ENCODE measurements around the gene TSSC4. TPM values are rescaled to one million over a fixed set of nuclear protein-coding genes. Genes with fewer than 3 reads are reported as not detected.
A peak's percentile ranks its signal among the peaks of the same experiment; 100 is the strongest.

The TSSC4 gene
- total RNA-seq, 1 experiment from 2014 or later, result 47.1 TPM

GRCh38 chr11:2399488-2400068 is 972 bp upstream of the TSSC4 start:
- CTCF ChIA-PET, result interaction anchor here (1.6 to 5.0 kb wide), 3 partner anchors 21 to 94 kb away, joined by 4 to 42 read pairs (median 20); no protein-coding TSS in a partner anchor
- intact Hi-C loops (cut with micrococcal nuclease), result loop anchor here (1.0 to 5.0 kb wide), 5 partner anchors 20 to 534 kb away; no protein-coding TSS in a partner anchor
- TF ChIP-seq, protein P1, sequence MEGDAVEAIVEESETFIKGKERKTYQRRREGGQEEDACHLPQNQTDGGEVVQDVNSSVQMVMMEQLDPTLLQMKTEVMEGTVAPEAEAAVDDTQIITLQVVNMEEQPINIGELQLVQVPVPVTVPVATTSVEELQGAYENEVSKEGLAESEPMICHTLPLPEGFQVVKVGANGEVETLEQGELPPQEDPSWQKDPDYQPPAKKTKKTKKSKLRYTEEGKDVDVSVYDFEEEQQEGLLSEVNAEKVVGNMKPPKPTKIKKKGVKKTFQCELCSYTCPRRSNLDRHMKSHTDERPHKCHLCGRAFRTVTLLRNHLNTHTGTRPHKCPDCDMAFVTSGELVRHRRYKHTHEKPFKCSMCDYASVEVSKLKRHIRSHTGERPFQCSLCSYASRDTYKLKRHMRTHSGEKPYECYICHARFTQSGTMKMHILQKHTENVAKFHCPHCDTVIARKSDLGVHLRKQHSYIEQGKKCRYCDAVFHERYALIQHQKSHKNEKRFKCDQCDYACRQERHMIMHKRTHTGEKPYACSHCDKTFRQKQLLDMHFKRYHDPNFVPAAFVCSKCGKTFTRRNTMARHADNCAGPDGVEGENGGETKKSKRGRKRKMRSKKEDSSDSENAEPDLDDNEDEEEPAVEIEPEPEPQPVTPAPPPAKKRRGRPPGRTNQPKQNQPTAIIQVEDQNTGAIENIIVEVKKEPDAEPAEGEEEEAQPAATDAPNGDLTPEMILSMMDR (IDR thresholded peaks at IDR 0.05 in 2 of 3, conservative IDR thresholded peaks at IDR 0.05 in 1 of 3; ENCODE audit: borderline replicate concordance in 1 of 3, insufficient read depth in 1 of 3, low read depth in 2 of 3, low read length in 2 of 3), result no peak
- TF ChIP-seq ZFX (IDR thresholded peaks at IDR 0.05), result peak; percentile 51; the same call in 1 of the 2 replicates
- no peaks in the 10 kb centered on the region for H3K9me3 ChIP-seq (ENCODE audit: control insufficient read depth in 1 of 2, insufficient read depth in 1 of 2, low read depth in 1 of 2, low read length in 2 of 2)
- RAD21 ChIA-PET (ENCODE audit: low non-redundant PET in 1 of 2, low total read pairs in 2 of 2, uncharacterized antibody in 2 of 2, unreplicated experiment in 2 of 2), result interaction anchor here in 1 of 2 experiments (1.2 to 2.0 kb wide), 3 partner anchors 21 to 132 kb away, joined by 4 to 7 read pairs (median 6); no protein-coding TSS in a partner anchor
- peak overlapping the region; percentile 90 for H3K4me2 ChIP-seq (ENCODE audit: low read length)
- ATAC-seq (peak; percentile 25), DNase-seq (ENCODE audit: low read depth, low spot score) (no peak)
- H3K4me3 ChIP-seq (replicated peaks in 1 of 2; ENCODE audit: low read depth in 1 of 2, low read length in 2 of 2), result peak overlapping the region; percentile 88 to 100
- peaks cover 12 to 17% of the 10 kb centered on the region in 2 experiments; a peak in 3 of 4 replicates for H3K36me3 ChIP-seq (ENCODE audit: control insufficient read depth in 1 of 2, insufficient read depth in 2 of 2, low read length in 2 of 2)
- peak overlapping the region; percentile 88 for H3K9ac ChIP-seq (ENCODE audit: low read length)
- peaks cover 16 to 27% of the 10 kb centered on the region in 2 experiments for H3K4me1 ChIP-seq (ENCODE audit: control insufficient read depth in 1 of 2, insufficient read depth in 2 of 2, low read length in 2 of 2)
- no peaks in the 10 kb centered on the region for H4K20me1 ChIP-seq (ENCODE audit: insufficient read depth)
- POLR2A ChIA-PET, result interaction anchor here (1.5 to 2.2 kb wide), 3 partner anchors 17 to 24 kb away, joined by 4 to 7 read pairs (median 4); partner anchors contain the start of gene CD81
- H3K9me2 ChIP-seq (ENCODE audit: insufficient read depth), result no peaks in the 10 kb centered on the region
- H3K27me3 ChIP-seq (ENCODE audit: insufficient read depth, low read length), result no peaks in the 10 kb centered on the region
- peak overlapping the region; percentile 83 for H3K27ac ChIP-seq (ENCODE audit: low read depth, low read length)
- TSS peak; percentile 67 for BruUV-seq (replicated peaks)
- H2AFZ ChIP-seq (ENCODE audit: low read depth, low read length, poor library complexity, severe bottlenecking), result no peak overlapping the region
- H3K79me2 ChIP-seq (ENCODE audit: insufficient read depth, low read length), result peaks cover 20% of the 10 kb centered on the region

DNA sequence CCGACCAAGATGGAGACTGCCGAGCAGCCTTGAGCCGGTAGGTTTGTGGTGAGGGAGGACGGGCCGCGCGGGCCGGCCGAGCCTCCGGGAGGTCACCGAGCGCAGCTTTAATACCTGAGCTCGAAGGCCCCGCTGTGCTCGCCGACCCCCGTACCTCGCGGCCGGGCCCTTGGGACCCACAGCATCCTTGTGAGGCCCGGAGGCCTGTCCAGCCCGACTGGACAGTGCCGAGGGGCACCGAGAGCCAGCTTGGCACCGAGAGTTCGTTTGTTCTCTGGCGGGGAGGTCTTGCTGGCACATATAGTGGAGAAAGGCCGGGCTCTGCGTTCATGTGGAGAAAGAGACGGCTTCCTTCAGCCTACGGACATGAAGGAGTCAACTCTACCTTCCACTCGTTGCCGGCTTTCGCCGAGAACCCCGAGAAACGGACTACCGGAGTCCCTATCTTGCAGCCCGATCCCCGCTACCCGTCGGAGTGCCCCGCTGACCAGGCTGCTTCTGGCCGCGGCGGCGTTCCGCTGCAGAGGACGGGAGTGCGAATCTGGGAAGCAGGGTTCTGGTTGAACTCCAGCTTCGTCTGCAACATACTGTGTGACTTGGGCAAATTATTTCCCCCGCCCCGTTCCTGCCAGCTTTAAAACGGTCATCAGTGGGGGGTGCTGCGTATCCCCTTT is 349 bp downstream of the TSSC4 start:
- H4K20me1 ChIP-seq (ENCODE audit: insufficient read depth), result no peaks in the 10 kb centered on the region
- TF ChIP-seq ZFX (IDR thresholded peaks at IDR 0.05) (peak; percentile 97), TCF7L2 (IDR thresholded peaks at IDR 0.05; ENCODE audit: borderline replicate concordance, extremely low read depth, insufficient read depth, insufficient read length) (no peak)
- TF ChIP-seq, protein P2, sequence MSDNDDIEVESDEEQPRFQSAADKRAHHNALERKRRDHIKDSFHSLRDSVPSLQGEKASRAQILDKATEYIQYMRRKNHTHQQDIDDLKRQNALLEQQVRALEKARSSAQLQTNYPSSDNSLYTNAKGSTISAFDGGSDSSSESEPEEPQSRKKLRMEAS (IDR thresholded peaks at IDR 0.05), result no peak
- ChIA-PET RAD21 (ENCODE audit: low non-redundant PET in 1 of 2, low total read pairs in 2 of 2, uncharacterized antibody in 2 of 2, unreplicated experiment in 2 of 2) (interaction anchor here (0.6 to 2.0 kb wide), 6 partner anchors 19 to 245 kb away, joined by 3 to 9 read pairs (median 5); no protein-coding TSS in a partner anchor), CTCF (interaction anchor here (0.6 to 5.0 kb wide), 10 partner anchors 13 to 491 kb away, joined by 3 to 42 read pairs (median 4); partner anchors contain the start of gene CD81), POLR2A (interaction anchor here (0.9 to 2.2 kb wide), 5 partner anchors 13 to 25 kb away, joined by 3 to 7 read pairs (median 4); partner anchors contain the start of gene CD81)
- H3K9me3 ChIP-seq (ENCODE audit: control insufficient read depth in 1 of 2, insufficient read depth in 1 of 2, low read depth in 1 of 2, low read length in 2 of 2), result no peaks in the 10 kb centered on the region
- ATAC-seq (peak; percentile 1), DNase-seq (ENCODE audit: low read depth, low spot score) (no peak)
- peaks cover 12 to 17% of the 10 kb centered on the region in 2 experiments; a peak in 3 of 4 replicates for H3K36me3 ChIP-seq (ENCODE audit: control insufficient read depth in 1 of 2, insufficient read depth in 2 of 2, low read length in 2 of 2)
- no peaks in the 10 kb centered on the region for H3K9me2 ChIP-seq (ENCODE audit: insufficient read depth)
- intact Hi-C loops (cut with micrococcal nuclease), result loop anchor here (1.0 to 5.0 kb wide), 5 partner anchors 18 to 532 kb away; no protein-coding TSS in a partner anchor
- peak overlapping the region; percentile 73 for H3K27ac ChIP-seq (ENCODE audit: low read depth, low read length)
- no peaks in the 10 kb centered on the region for H3K27me3 ChIP-seq (ENCODE audit: insufficient read depth, low read length)
- H3K9ac ChIP-seq (ENCODE audit: low read length), result peak overlapping the region; percentile 96
- H3K4me2 ChIP-seq (ENCODE audit: low read length), result peak overlapping the region; percentile 97
- BruUV-seq (replicated peaks), result TSS peak; percentile 68
- peak overlapping the region; percentile 100 for H3K4me3 ChIP-seq (replicated peaks in 1 of 2; ENCODE audit: low read depth in 1 of 2, low read length in 2 of 2)
- H2AFZ ChIP-seq (ENCODE audit: low read depth, low read length, poor library complexity, severe bottlenecking), result no peak overlapping the region
- peaks cover 20% of the 10 kb centered on the region for H3K79me2 ChIP-seq (ENCODE audit: insufficient read depth, low read length)
- H3K4me1 ChIP-seq (ENCODE audit: control insufficient read depth in 1 of 2, insufficient read depth in 2 of 2, low read length in 2 of 2), result peaks cover 16 to 27% of the 10 kb centered on the region in 2 experiments

Measured in HCT116 (cell line).